Liver (tissue), 3 donors: ENCODE data around the gene GNG13.

Experiments
- EGR1 ChIP-seq, 2 donors: IDR thresholded peaks; 2 replicates each; pipeline ENCODE4 v1.6.1; 2016 to 2018; ENCODE audit warnings: antibody characterized with exemption in 2 of 2, low read depth in 2 of 2
- FOXA1 ChIP-seq: IDR thresholded peaks from 2 replicates; pipeline ENCODE4 v1.6.1; 2016; ENCODE audit warnings: antibody characterized with exemption
- NR2F2 ChIP-seq: IDR thresholded peaks from 2 replicates; pipeline ENCODE4 v1.6.1; 2016; ENCODE audit warnings: antibody characterized with exemption
- RAD21 ChIP-seq, 2 donors: IDR thresholded peaks; 2 replicates each; pipeline ENCODE4 v1.6.1; 2016; ENCODE audit warnings: antibody characterized with exemption in 2 of 2, mild to moderate bottlenecking in 2 of 2
- TAF1 ChIP-seq: conservative IDR thresholded peaks from 2 replicates; pipeline ENCODE4 v1.6.1; 2016; ENCODE audit warnings: antibody characterized with exemption, mild to moderate bottlenecking
- TF ChIP-seq, protein P1 (sequence below): IDR thresholded peaks from 2 replicates; pipeline ENCODE4 v1.6.1; 2016; ENCODE audit warnings: antibody characterized with exemption
- TF ChIP-seq, protein P2 (sequence below): fragments of 150-350 bp; IDR thresholded peaks from 2 replicates; pipeline ENCODE4 v1.5.1; 2017; ENCODE audit warnings: improper control_type of control experiment, low read depth, low read length; ENCODE audit not compliant: missing input control
- donor health status: healthy.
- donor health status: healthy.

DNA sequence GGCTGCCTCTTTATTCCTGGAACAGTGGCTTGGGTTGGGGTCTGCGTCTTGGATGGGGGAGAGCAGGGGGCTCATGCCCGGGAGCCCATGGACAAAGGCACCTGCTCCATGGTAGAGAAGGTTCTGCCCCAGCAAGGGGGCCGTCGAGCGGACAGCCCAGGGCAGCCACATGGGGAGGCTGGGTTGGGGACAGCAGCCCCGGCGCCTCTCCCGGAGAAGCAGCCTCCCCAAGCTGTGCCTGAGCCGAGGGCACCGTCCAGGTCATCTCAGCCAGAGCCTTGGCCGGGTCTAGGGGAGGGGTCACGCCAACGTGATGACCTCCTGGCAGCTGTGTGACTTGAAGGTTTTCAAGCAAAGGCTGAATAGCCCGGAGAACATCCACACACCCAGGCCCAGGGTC, 32.9 kb upstream of the GNG13 start:
- TF ChIP-seq, protein P1, sequence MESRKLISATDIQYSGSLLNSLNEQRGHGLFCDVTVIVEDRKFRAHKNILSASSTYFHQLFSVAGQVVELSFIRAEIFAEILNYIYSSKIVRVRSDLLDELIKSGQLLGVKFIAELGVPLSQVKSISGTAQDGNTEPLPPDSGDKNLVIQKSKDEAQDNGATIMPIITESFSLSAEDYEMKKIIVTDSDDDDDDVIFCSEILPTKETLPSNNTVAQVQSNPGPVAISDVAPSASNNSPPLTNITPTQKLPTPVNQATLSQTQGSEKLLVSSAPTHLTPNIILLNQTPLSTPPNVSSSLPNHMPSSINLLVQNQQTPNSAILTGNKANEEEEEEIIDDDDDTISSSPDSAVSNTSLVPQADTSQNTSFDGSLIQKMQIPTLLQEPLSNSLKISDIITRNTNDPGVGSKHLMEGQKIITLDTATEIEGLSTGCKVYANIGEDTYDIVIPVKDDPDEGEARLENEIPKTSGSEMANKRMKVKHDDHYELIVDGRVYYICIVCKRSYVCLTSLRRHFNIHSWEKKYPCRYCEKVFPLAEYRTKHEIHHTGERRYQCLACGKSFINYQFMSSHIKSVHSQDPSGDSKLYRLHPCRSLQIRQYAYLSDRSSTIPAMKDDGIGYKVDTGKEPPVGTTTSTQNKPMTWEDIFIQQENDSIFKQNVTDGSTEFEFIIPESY = no peak
- no peak for TF ChIP-seq FOXA1
- TF ChIP-seq RAD21 (IDR thresholded peaks at IDR 0.05) = no peak
- TF ChIP-seq, protein P2, sequence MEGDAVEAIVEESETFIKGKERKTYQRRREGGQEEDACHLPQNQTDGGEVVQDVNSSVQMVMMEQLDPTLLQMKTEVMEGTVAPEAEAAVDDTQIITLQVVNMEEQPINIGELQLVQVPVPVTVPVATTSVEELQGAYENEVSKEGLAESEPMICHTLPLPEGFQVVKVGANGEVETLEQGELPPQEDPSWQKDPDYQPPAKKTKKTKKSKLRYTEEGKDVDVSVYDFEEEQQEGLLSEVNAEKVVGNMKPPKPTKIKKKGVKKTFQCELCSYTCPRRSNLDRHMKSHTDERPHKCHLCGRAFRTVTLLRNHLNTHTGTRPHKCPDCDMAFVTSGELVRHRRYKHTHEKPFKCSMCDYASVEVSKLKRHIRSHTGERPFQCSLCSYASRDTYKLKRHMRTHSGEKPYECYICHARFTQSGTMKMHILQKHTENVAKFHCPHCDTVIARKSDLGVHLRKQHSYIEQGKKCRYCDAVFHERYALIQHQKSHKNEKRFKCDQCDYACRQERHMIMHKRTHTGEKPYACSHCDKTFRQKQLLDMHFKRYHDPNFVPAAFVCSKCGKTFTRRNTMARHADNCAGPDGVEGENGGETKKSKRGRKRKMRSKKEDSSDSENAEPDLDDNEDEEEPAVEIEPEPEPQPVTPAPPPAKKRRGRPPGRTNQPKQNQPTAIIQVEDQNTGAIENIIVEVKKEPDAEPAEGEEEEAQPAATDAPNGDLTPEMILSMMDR = no peak
- no peak for TF ChIP-seq TAF1
- no peak for TF ChIP-seq EGR1 (IDR thresholded peaks at IDR 0.05; ENCODE audit: low read depth in 2 of 2)
- no peak for TF ChIP-seq NR2F2
